ENCODE data around the gene CEP112. TPM values are rescaled to one million over a fixed set of nuclear protein-coding genes. Genes with fewer than 3 reads are reported as not detected.

CEP112 gene
- polyA plus RNA-seq, 1 donor (not counting 4 experiments of a cell fraction or from before 2014, with no cell fraction given): 2.6 TPM

GRCh38 chr17:66230922-66231591 lies 39.1 kb upstream of the CEP112 start:
- H3K4me3 ChIP-seq (ENCODE audit: control insufficient read depth in 2 of 3, extremely low read depth in 1 of 3, insufficient read depth in 2 of 3, low read depth in 1 of 3, low read length in 3 of 3): no peak overlapping the region
- H3K4me1 ChIP-seq (ENCODE audit: control insufficient read depth, extremely low read depth, insufficient read depth, low read length): no peaks in the 10 kb centered on the region
- no peak overlapping the region for H3K4me2 ChIP-seq (ENCODE audit: control insufficient read depth, extremely low read depth, insufficient read depth, low read depth, low read length)
- no peak for TF ChIP-seq CTCF (optimal IDR thresholded peaks at IDR 0.05 in 1 of 3, IDR thresholded peaks at IDR 0.05 in 1 of 3, conservative IDR thresholded peaks at IDR 0.05 in 1 of 3; ENCODE audit: extremely low read depth in 1 of 3, insufficient read depth in 2 of 3, low read length in 3 of 3)
- TF ChIP-seq EZH2 (IDR thresholded peaks at IDR 0.05; ENCODE audit: low read length): no peak
- DNase-seq (ENCODE audit: low read depth, low spot score) (no peak), FAIRE-seq (no peak)
- no peak overlapping the region for H2AFZ ChIP-seq (ENCODE audit: control insufficient read depth, low read length)
- H3K9me1 ChIP-seq (ENCODE audit: control insufficient read depth, extremely low read depth, insufficient read depth, low read length): no peaks in the 10 kb centered on the region
- H4K20me1 ChIP-seq (ENCODE audit: control insufficient read depth, extremely low read depth, insufficient read depth, low read length): no peaks in the 10 kb centered on the region
- no peaks in the 10 kb centered on the region for H3K79me2 ChIP-seq (ENCODE audit: control insufficient read depth, insufficient read depth, low read length)
- dilution Hi-C loops (cut with MboI; ENCODE audit: extremely low pct_ligation_motif_present, low sequenced_read_pairs): no loop called here
- H3K27me3 ChIP-seq (ENCODE audit: control insufficient read depth, extremely low read depth, insufficient read depth, low read length): no peaks in the 10 kb centered on the region
- no peaks in the 10 kb centered on the region for H3K36me3 ChIP-seq (ENCODE audit: control insufficient read depth in 2 of 2, extremely low read depth in 1 of 2, insufficient read depth in 2 of 2, low read length in 2 of 2)
- no peak overlapping the region for H3K9ac ChIP-seq (ENCODE audit: control insufficient read depth, extremely low read depth, insufficient read depth, low read length)
- H3K27ac ChIP-seq (ENCODE audit: control insufficient read depth, insufficient read depth, low read length): no peak overlapping the region
- H3K9me3 ChIP-seq (ENCODE audit: control insufficient read depth, low read depth, low read length): no peaks in the 10 kb centered on the region

DNA sequence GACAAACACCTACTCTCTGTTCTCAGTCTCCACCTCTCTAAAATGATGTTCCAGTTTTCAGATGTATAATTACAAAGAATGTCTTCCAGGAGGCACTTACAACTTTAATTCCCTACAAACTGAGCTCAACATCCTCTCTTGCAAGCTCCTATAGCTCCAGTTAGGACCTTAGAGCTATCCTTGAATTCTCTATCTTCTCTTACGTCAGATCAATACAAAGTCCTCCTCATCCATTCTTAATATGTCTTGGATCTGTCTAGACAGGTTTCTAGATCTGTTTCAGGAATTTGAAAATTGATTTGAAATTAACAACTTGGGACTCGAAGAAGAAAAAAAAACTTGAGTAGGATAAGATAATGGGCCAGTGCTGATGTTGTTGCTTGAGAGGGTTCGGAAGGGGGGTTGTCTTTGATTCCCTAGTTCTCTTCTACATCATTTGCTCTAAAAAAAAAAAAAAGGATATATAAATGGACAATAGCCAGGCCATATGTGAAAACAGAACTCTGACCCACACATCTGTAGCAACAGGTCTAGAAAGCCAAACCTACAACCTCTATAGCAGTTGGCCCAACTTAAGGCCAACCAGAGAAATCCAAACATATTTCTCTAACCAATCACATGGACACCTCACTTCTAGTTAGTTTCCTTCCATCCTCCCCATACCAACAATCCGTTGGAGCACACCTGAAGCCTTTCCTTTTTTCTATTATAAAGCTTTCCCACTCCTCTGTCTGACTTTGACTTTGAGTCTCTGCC lies 38.0 kb upstream of the CEP112 start:
- Histone ChIP-seq H3K4me2 (ENCODE audit: control insufficient read depth, extremely low read depth, insufficient read depth, low read depth, low read length) (no peak overlapping the region), H2AFZ (ENCODE audit: control insufficient read depth, low read length) (no peak overlapping the region), H3K36me3 (ENCODE audit: control insufficient read depth in 2 of 2, extremely low read depth in 1 of 2, insufficient read depth in 2 of 2, low read length in 2 of 2) (no peaks in the 10 kb centered on the region), H3K4me1 (ENCODE audit: control insufficient read depth, extremely low read depth, insufficient read depth, low read length) (no peaks in the 10 kb centered on the region), H3K79me2 (ENCODE audit: control insufficient read depth, insufficient read depth, low read length) (no peaks in the 10 kb centered on the region), H3K9ac (ENCODE audit: control insufficient read depth, extremely low read depth, insufficient read depth, low read length) (no peak overlapping the region), H3K9me3 (ENCODE audit: control insufficient read depth, low read depth, low read length) (no peaks in the 10 kb centered on the region), H4K20me1 (ENCODE audit: control insufficient read depth, extremely low read depth, insufficient read depth, low read length) (no peaks in the 10 kb centered on the region), H3K9me1 (ENCODE audit: control insufficient read depth, extremely low read depth, insufficient read depth, low read length) (no peaks in the 10 kb centered on the region), H3K27ac (ENCODE audit: control insufficient read depth, insufficient read depth, low read length) (no peak overlapping the region), H3K4me3 (ENCODE audit: control insufficient read depth in 2 of 3, extremely low read depth in 1 of 3, insufficient read depth in 2 of 3, low read depth in 1 of 3, low read length in 3 of 3) (no peak overlapping the region), H3K27me3 (ENCODE audit: control insufficient read depth, extremely low read depth, insufficient read depth, low read length) (no peaks in the 10 kb centered on the region)
- dilution Hi-C loops (cut with MboI; ENCODE audit: extremely low pct_ligation_motif_present, low sequenced_read_pairs): no loop called here
- no peak for TF ChIP-seq CTCF (optimal IDR thresholded peaks at IDR 0.05 in 1 of 3, IDR thresholded peaks at IDR 0.05 in 1 of 3, conservative IDR thresholded peaks at IDR 0.05 in 1 of 3; ENCODE audit: extremely low read depth in 1 of 3, insufficient read depth in 2 of 3, low read length in 3 of 3)
- TF ChIP-seq EZH2 (IDR thresholded peaks at IDR 0.05; ENCODE audit: low read length): no peak
- no peak for FAIRE-seq
- DNase-seq (ENCODE audit: low read depth, low spot score): no peak

All from keratinocyte (primary cell).